H1 (cell line): ENCODE measurements around the gene GBF1. TPM values are rescaled to one million over a fixed set of nuclear protein-coding genes. Genes with fewer than 3 reads are reported as not detected.
A peak's percentile ranks its signal among the peaks of the same experiment; 100 is the strongest.

Source experiments
- CTCF ChIA-PET: fragments of 300-600 bp; sonication (Branson Sonifier 250); formaldehyde crosslinking; loops from one replicate; lab custom pipeline; 2021; ENCODE audit not compliant: partially characterized antibody; lab: Charles Lee
- POLR2A ChIA-PET: fragments of 300-600 bp; sonication (Branson Sonifier 250); formaldehyde crosslinking; loops from one replicate; lab custom pipeline; 2021; ENCODE audit warnings: inconsistent platforms; ENCODE audit not compliant: partially characterized antibody; lab: Charles Lee
- DNase-seq, 2 experiments: peaks; one replicate each; pipeline versions ENCODE4 v3.0.0 to v3.0.0-alpha.2; 2010 to 2022; ENCODE audit warnings: low spot score in 2 of 2, low read depth in 1 of 2, mixed read lengths in 1 of 2
- FAIRE-seq: peaks from 2 replicates; lab custom pipeline; 2011; peaks lifted over from hg19 to GRCh38; lab: Jason Lieb, UNC
- H2AFZ ChIP-seq: 2 replicates; pipeline ENCODE4 v1.8.1; 2012; ENCODE audit warnings: low read length, inconsistent platforms
- H2AK5ac ChIP-seq: 2 replicates; pipeline ENCODE4 v1.6.1; 2013; ENCODE audit warnings: low read depth, low read length
- H2BK120ac ChIP-seq: replicated peaks from 2 replicates; pipeline ENCODE3; 2013; ENCODE audit warnings: low read depth, low read length, inconsistent platforms
- H2BK12ac ChIP-seq: 2 replicates; pipeline ENCODE4 v1.6.1; 2013; ENCODE audit warnings: low read depth, low read length
- H2BK15ac ChIP-seq: 2 replicates; pipeline ENCODE4 v1.6.1; 2013; ENCODE audit warnings: low read length
- H2BK20ac ChIP-seq: 2 replicates; pipeline ENCODE4 v1.6.1; 2013; ENCODE audit warnings: low read length
- H2BK5ac ChIP-seq: 2 replicates; pipeline ENCODE4 v1.6.1; 2013; ENCODE audit warnings: low read depth, low read length
- H3K14ac ChIP-seq: 2 replicates; pipeline ENCODE4 v1.6.1; 2013; ENCODE audit warnings: inconsistent platforms; ENCODE audit not compliant: insufficient read length
- H3K18ac ChIP-seq: 2 replicates; pipeline ENCODE4 v1.6.1; 2013; ENCODE audit warnings: low read length; ENCODE audit errors: extremely low read depth
- H3K23ac ChIP-seq: 2 replicates; pipeline ENCODE4 v1.6.1; 2013; ENCODE audit warnings: inconsistent platforms; ENCODE audit not compliant: insufficient read length
- H3K23me2 ChIP-seq: 2 replicates; pipeline ENCODE4 v1.6.1; 2013; ENCODE audit warnings: low read depth, low read length
- H3K27ac ChIP-seq: 2 replicates; pipeline ENCODE4 v1.6.1; 2011; ENCODE audit warnings: low read depth, low read length, inconsistent platforms
- H3K27me3 ChIP-seq, 4 experiments: replicated peaks in 1 of 4; 1 replicate in 1 of 4; 2 replicates in 3 of 4; pipeline versions ENCODE4 v1.6.1 to v1.8.1; 2011 to 2013; ENCODE audit warnings: low read length in 3 of 4, mild to moderate bottlenecking in 3 of 4, inconsistent platforms in 2 of 4, mixed read lengths in 2 of 4, moderate library complexity in 1 of 4; ENCODE audit not compliant: control insufficient read depth in 3 of 4, insufficient read depth in 3 of 4; ENCODE audit errors: extremely low read depth in 1 of 4
- H3K36me3 ChIP-seq, 4 experiments: 2 replicates each; pipeline versions ENCODE4 v1.6.1 to v1.8.1; 2011 to 2013; ENCODE audit warnings: mild to moderate bottlenecking in 4 of 4, low read length in 3 of 4, moderate library complexity in 2 of 4, control low read depth in 1 of 4, inconsistent platforms in 1 of 4; ENCODE audit not compliant: insufficient read depth in 4 of 4, control insufficient read depth in 2 of 4
- H3K4ac ChIP-seq: replicated peaks from 2 replicates; pipeline ENCODE3; 2013; ENCODE audit warnings: low read length, low read depth, mixed read lengths, inconsistent platforms; ENCODE audit not compliant: insufficient read length
- H3K4me1 ChIP-seq, 4 experiments: replicated peaks in 1 of 4; 1 replicate in 1 of 4; 2 replicates in 3 of 4; pipeline versions ENCODE4 v1.6.1 to v1.8.1; 2011 to 2013; ENCODE audit warnings: low read length in 3 of 4, inconsistent platforms in 2 of 4, mixed read lengths in 1 of 4; ENCODE audit not compliant: insufficient read depth in 4 of 4, control insufficient read depth in 3 of 4
- H3K4me2 ChIP-seq, 2 experiments: 2 replicates each; pipeline versions ENCODE4 v1.6.1 to v1.8.1; 2011 to 2013; ENCODE audit warnings: low read depth in 2 of 2, low read length in 2 of 2, control low read depth in 1 of 2, inconsistent platforms in 1 of 2, mild to moderate bottlenecking in 1 of 2; ENCODE audit not compliant: insufficient read depth in 1 of 2
- H3K4me3 ChIP-seq, 4 experiments: fragments of 200-600, 300-600 bp in 1 of 4; sonication (generic), shearing (Covaris generic), sonication (Bioruptor Twin) in 1 of 4; 2 replicates each; pipeline versions ENCODE4 v1.5.1 to v1.8.1; 2011 to 2016; ENCODE audit warnings: low read length in 4 of 4, low read depth in 3 of 4, control low read depth in 2 of 4, inconsistent platforms in 2 of 4, mild to moderate bottlenecking in 2 of 4, mixed read lengths in 1 of 4, moderate library complexity in 1 of 4; ENCODE audit not compliant: insufficient read depth in 2 of 4; ENCODE audit errors: extremely low read depth in 1 of 4
- H3K56ac ChIP-seq: replicated peaks from 2 replicates; pipeline ENCODE3; 2013; ENCODE audit warnings: low read depth, mild to moderate bottlenecking, mixed read lengths, low read length, inconsistent platforms; ENCODE audit not compliant: insufficient read length
- H3K79me1 ChIP-seq: 2 replicates; pipeline ENCODE4 v1.6.1; 2013; ENCODE audit warnings: low read depth, low read length, control low read depth
- H3K79me2 ChIP-seq, 2 experiments: 2 replicates each; pipeline versions ENCODE4 v1.6.1 to v1.8.1; 2012 to 2013; ENCODE audit warnings: low read length in 2 of 2, mild to moderate bottlenecking in 2 of 2, inconsistent platforms in 1 of 2; ENCODE audit not compliant: insufficient read depth in 2 of 2, control insufficient read depth in 1 of 2
- H3K9ac ChIP-seq, 4 experiments: replicated peaks in 1 of 4; 1 replicate in 1 of 4; 2 replicates in 3 of 4; pipeline versions ENCODE4 v1.6.1 to v1.8.1; 2011 to 2013; ENCODE audit warnings: low read depth in 3 of 4, low read length in 3 of 4, control low read depth in 2 of 4, mild to moderate bottlenecking in 2 of 4, moderate library complexity in 2 of 4, inconsistent platforms in 1 of 4; ENCODE audit errors: extremely low read depth in 1 of 4
- H3K9me3 ChIP-seq, 2 experiments: 2 replicates each; pipeline versions ENCODE4 v1.6.1 to v1.8.1; 2012 to 2013; ENCODE audit warnings: mild to moderate bottlenecking in 2 of 2, moderate library complexity in 2 of 2, control low read depth in 1 of 2, inconsistent platforms in 1 of 2, low read depth in 1 of 2, low read length in 1 of 2, mixed read lengths in 1 of 2; ENCODE audit not compliant: insufficient read depth in 2 of 2
- H4K20me1 ChIP-seq, 2 experiments: replicated peaks in 1 of 2; 2 replicates each; pipeline versions ENCODE3 to v1.8.1; 2011 to 2013; ENCODE audit warnings: inconsistent platforms in 2 of 2, low read length in 2 of 2, mild to moderate bottlenecking in 1 of 2; ENCODE audit not compliant: insufficient read depth in 2 of 2, control insufficient read depth in 1 of 2
- H4K5ac ChIP-seq: 2 replicates; pipeline ENCODE4 v1.6.1; 2013; ENCODE audit warnings: low read length, low read depth, mixed read lengths, inconsistent platforms; ENCODE audit not compliant: insufficient read length
- H4K8ac ChIP-seq: 2 replicates; pipeline ENCODE4 v1.8.0; 2013; ENCODE audit warnings: mild to moderate bottlenecking, moderate library complexity, low read length, inconsistent platforms; ENCODE audit not compliant: insufficient read depth; ENCODE audit errors: extremely low read depth
- H4K91ac ChIP-seq: replicated peaks from 2 replicates; pipeline ENCODE3; 2013; ENCODE audit warnings: low read length, mixed read lengths, inconsistent platforms; ENCODE audit not compliant: insufficient read length
- ASH2L ChIP-seq: fragments of 200-600, 300-600 bp; sonication (generic); IDR thresholded peaks from one replicate; pipeline ENCODE4 v1.7.1; 2017; ENCODE audit warnings: low read length
- CTCF ChIP-seq, 3 experiments: IDR thresholded peaks; 1 replicate in 2 of 3; 2 replicates in 1 of 3; pipeline versions ENCODE4 v1.5.1 to v1.6.1; 2011; ENCODE audit warnings: low read length in 3 of 3, mild to moderate bottlenecking in 3 of 3, inconsistent platforms in 2 of 3, low read depth in 1 of 3, moderate library complexity in 1 of 3; ENCODE audit not compliant: insufficient read depth in 1 of 3; ENCODE audit errors: control extremely low read depth in 1 of 3
- E2F6 ChIP-seq: IDR thresholded peaks from 2 replicates; pipeline ENCODE4 v1.6.1; 2012; ENCODE audit warnings: inconsistent platforms
- POLR2A ChIP-seq, 2 experiments: IDR thresholded peaks; 1 replicate in 1 of 2; 2 replicates in 1 of 2; pipeline ENCODE4 v1.6.1; 2011; ENCODE audit warnings: low read depth in 2 of 2, low read length in 2 of 2, mild to moderate bottlenecking in 2 of 2; ENCODE audit errors: control extremely low read depth in 1 of 2
- RNF2 ChIP-seq: fragments of 200-900, 300-1000 bp; sonication (generic); IDR thresholded peaks from 2 replicates; pipeline ENCODE4 v1.7.1; 2016; ENCODE audit warnings: borderline replicate concordance, low read depth, mild to moderate bottlenecking, antibody characterized with exemption, low read length; ENCODE audit not compliant: poor library complexity, severe bottlenecking; ENCODE audit errors: missing control alignments
- SP1 ChIP-seq: IDR thresholded peaks from 2 replicates; pipeline ENCODE4 v1.6.1; 2011; ENCODE audit warnings: low read depth, low read length
- SP2 ChIP-seq: IDR thresholded peaks from 2 replicates; pipeline ENCODE4 v1.6.1; 2012; ENCODE audit warnings: mild to moderate bottlenecking, low read length, inconsistent platforms
- TAF1 ChIP-seq: IDR thresholded peaks from 2 replicates; pipeline ENCODE4 v1.6.1; 2011; ENCODE audit warnings: mild to moderate bottlenecking, low read depth, low read length
- YY1 ChIP-seq: IDR thresholded peaks from 2 replicates; pipeline ENCODE4 v1.6.1; 2011; ENCODE audit warnings: low read depth, mild to moderate bottlenecking, low read length
- WGBS, 2 experiments: shearing (Covaris generic) in 1 of 2; methylation state at CpG; one replicate each; pipeline versions ENCODE4 v1.1.6 to v1.1.7; 2013 to 2015; ENCODE audit warnings: low lambda C conversion rate in 2 of 2, mixed read lengths in 2 of 2, inconsistent platforms in 1 of 2, low coverage in 1 of 2, missing lambda C conversion rate in 1 of 2; ENCODE audit not compliant: insufficient replicate concordance in 2 of 2, insufficient coverage in 1 of 2, insufficient read length in 1 of 2; ENCODE audit errors: extremely low coverage in 1 of 2, missing lambda C conversion rate in 1 of 2; 5-methylcytosine and 5-hydroxymethylcytosine counted together
- polyA plus RNA-seq, 7 experiments: library from polyadenylated mRNA; depleted of rRNA in 3 of 7; stranded (reverse) in 5 of 7; unstranded in 2 of 7; fragments of >200 nt in 5 of 7; fragments of 200-250 nt in 2 of 7; gene quantifications; 1 replicate in 5 of 7; 2 replicates in 1 of 7; 4 replicates in 1 of 7; pipeline versions ENCODE4 v1.2.1 to v1.2.3, GENCODE V29; 2011 to 2013; ENCODE audit warnings: missing spikeins in 2 of 7, mixed read lengths in 2 of 7
- total RNA-seq: library from RNA; stranded (reverse); fragmentation: NEBNext Ultra II Directional; extraction: Animal tissue kit (Norgen Biotek cat#: 25700); gene quantifications from 2 replicates; pipeline ENCODE4 v1.2.1, GENCODE V29; 2021

Gene GBF1
- total and polyA plus RNA-seq, 2 of the 8 experiments (the other 6 are each of a cell fraction or from before 2014, with no cell fraction given) = 11.0 to 25.5 TPM

- H2BK15ac ChIP-seq = no peak overlapping the region
- no peak overlapping the region for H2BK12ac ChIP-seq
- ChIA-PET POLR2A (interaction anchor here (0.6 to 3.1 kb wide), 13 partner anchors 10 to 191 kb away, joined by 3 to 15 read pairs (median 4); partner anchors contain the start of genes FBXL15, GBF1, NFKB2 and PITX3), CTCF (interaction anchor here (0.5 to 24.6 kb wide), 46 partner anchors 9 to 402 kb away, joined by 3 to 862 read pairs (median 8); partner anchors contain the start of genes FBXL15, GBF1, NFKB2 and PITX3)
- H3K27me3 ChIP-seq = peaks cover 37 to 92% (median 79%) of the 10 kb centered on the region in 4 experiments
- peaks cover 2 to 12% of the 10 kb centered on the region in 2 experiments for H4K20me1 ChIP-seq
- FAIRE-seq (no peak), DNase-seq (peak in 1 of 2 experiments; percentile 84)
- no peak overlapping the region for H2BK5ac ChIP-seq
- H2AK5ac ChIP-seq = no peak overlapping the region
- peak overlapping the region; percentile 33 to 67 (median 41) for H3K4me3 ChIP-seq
- no peak overlapping the region for H3K4ac ChIP-seq
- no peak overlapping the region for H3K23ac ChIP-seq
- H3K79me1 ChIP-seq = no peaks in the 10 kb centered on the region
- no peak overlapping the region for H2BK20ac ChIP-seq
- 1% methylated on average over 22 of the region's 52 CpGs; no CpG with 5 or more reads in 1 of the 2 experiments for WGBS, 2 experiments
- no peak overlapping the region for H2BK120ac ChIP-seq
- no peaks in the 10 kb centered on the region for H3K36me3 ChIP-seq
- peaks cover 5% of the 10 kb centered on the region in 2 experiments; a peak in 2 of 4 replicates for H3K9me3 ChIP-seq
- peaks cover 0 to 16% (median 1%) of the 10 kb centered on the region in 4 experiments; a peak in 3 of 7 replicates for H3K4me1 ChIP-seq
- H3K79me2 ChIP-seq = no peaks in the 10 kb centered on the region
- no peak overlapping the region for H4K5ac ChIP-seq
- no peak overlapping the region for H3K27ac ChIP-seq
- no peak overlapping the region for H4K91ac ChIP-seq
- no peak overlapping the region for H3K18ac ChIP-seq
- H3K14ac ChIP-seq = no peak overlapping the region
- no peak overlapping the region; the same call in 1 of the 2 replicates for H2AFZ ChIP-seq
- peak overlapping the region; percentile 58 for H4K8ac ChIP-seq
- H3K4me2 ChIP-seq = peak overlapping the region; percentile 7 to 88
- H3K9ac ChIP-seq = no peak overlapping the region
- H3K56ac ChIP-seq = no peak overlapping the region
- H3K23me2 ChIP-seq = peaks cover 9% of the 10 kb centered on the region; the same call in 1 of the 2 replicates
- TF ChIP-seq CTCF (IDR thresholded peaks at IDR 0.05; ENCODE audit: control extremely low read depth in 1 of 3, insufficient read depth in 1 of 3, low read depth in 1 of 3, low read length in 3 of 3) = peak; percentile 46 to 66 (median 56)
- TF ChIP-seq SP1 = no peak
- TF ChIP-seq E2F6 = no peak; the same call in 1 of the 2 replicates
- no peak for TF ChIP-seq POLR2A (IDR thresholded peaks at IDR 0.05; ENCODE audit: control extremely low read depth in 1 of 2, low read depth in 2 of 2, low read length in 2 of 2)
- TF ChIP-seq TAF1 = 0 out of 2 replicates have a peak, but pooled peaks have one; percentile 3
- peak; percentile 37 for TF ChIP-seq ASH2L
- TF ChIP-seq RNF2 = no peak
- peak; percentile 74; the same call in 1 of the 2 replicates for TF ChIP-seq YY1
- no peak for TF ChIP-seq SP2
Observed at GRCh38 chr10:102230861-102231356, 14.4 kb upstream of the GBF1 start.
